K562 treated with DMSO at 1 percent for 48 hours (cell line): Measurements from ENCODE around the gene MAGEC2. TPM values are rescaled to one million over a fixed set of nuclear protein-coding genes. Genes with fewer than 3 reads are reported as not detected.

Experiments used
- total RNA-seq: library from RNA; unstranded; fragments of 300-600 nt; gene quantifications from 2 replicates; pipeline ENCODE4 v1.2.3, GENCODE V29; 2022; ENCODE audit warnings: low replicate concordance; ENCODE audit errors: extremely low read depth

Gene MAGEC2
- total RNA-seq, result not detected in 2 replicates

DNA sequence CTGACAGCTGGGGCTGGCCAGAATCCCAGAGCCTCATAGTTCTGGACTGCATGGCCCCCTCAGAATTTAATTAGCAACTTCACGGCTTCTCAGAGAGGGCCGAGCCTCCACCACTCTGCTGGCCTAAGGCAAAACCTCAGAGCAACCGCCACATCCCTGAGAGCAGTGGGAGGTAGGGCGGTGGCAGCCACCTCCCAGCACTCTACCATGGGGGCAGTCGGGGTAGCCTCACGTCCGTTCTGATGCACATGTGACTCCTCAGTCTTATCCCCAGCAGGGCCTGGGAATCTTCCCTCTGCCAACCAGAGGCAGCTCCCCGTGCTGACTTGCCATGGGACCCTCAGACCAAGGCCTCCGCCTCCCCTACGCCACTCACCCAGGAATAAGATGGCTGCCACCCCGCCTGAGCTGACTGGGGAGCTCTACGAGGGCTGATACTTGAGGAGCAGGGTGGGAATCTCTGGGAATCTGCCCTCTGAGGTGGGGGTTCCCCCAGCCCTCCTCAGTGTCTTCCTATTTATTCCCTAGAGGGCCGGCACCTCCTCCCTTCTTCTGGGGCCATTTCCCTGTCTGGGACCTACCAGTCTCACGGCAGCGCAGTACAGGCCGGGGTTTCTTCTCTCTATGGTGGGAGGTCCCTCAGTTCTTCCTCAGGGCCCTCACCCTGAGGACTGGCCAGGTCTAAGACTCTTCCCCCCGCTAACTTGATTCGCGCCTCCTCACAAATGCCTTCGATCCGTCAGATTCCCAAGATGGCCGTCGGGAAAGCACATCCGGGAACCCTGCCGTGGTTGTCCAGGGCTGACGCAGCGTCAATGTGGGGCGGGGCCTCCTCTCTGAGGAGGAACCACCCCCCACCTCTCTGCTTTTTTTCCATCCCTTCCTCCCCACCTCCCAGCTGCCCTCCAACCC, at the start of gene MAGEC2:
MAGEC2 (minus strand) TSS at position 769 of the 912 bp plus-strand sequence. CDS start 1,303 bp downstream, outside the sequence.

